WERI-Rb-1 (cell line): ENCODE results near the gene SLC6A3.

Experiments used
- DNase-seq: peaks from one replicate; pipeline ENCODE4 v3.0.0-alpha.2; 2020
- H3K27ac ChIP-seq: fragments of 250-450 bp; sonication (Bioruptor Pico); 2 replicates; pipeline ENCODE4 v1.5.1; 2020; ENCODE audit warnings: mild to moderate bottlenecking, moderate library complexity
- H3K27me3 ChIP-seq: fragments of 250-450 bp; sonication (Bioruptor Pico); 2 replicates; pipeline ENCODE4 v1.5.1; 2021; ENCODE audit warnings: mild to moderate bottlenecking, low read depth, moderate library complexity; ENCODE audit not compliant: insufficient read depth, severe bottlenecking
- H3K36me3 ChIP-seq: fragments of 250-450 bp; sonication (Bioruptor Pico); 2 replicates; pipeline ENCODE4 v1.5.1; 2020; ENCODE audit warnings: mild to moderate bottlenecking, moderate library complexity
- H3K4me3 ChIP-seq: 2 replicates; pipeline ENCODE4 v1.5.1; 2011; ENCODE audit warnings: low read depth, mild to moderate bottlenecking, control low read depth, low read length
- H3K9me3 ChIP-seq: fragments of 250-450 bp; sonication (Bioruptor Pico); 2 replicates; pipeline ENCODE4 v1.5.1; 2021; ENCODE audit warnings: mild to moderate bottlenecking, moderate library complexity; ENCODE audit not compliant: severe bottlenecking
- CTCF ChIP-seq: IDR thresholded peaks from 2 replicates; pipeline ENCODE4 v1.5.1; 2011; ENCODE audit warnings: low read depth, mild to moderate bottlenecking, control low read depth, inconsistent platforms, low read length

The SLC6A3 gene

GRCh38 chr5:1468629-1469527, 23.6 kb upstream of the SLC6A3 start:
- peak; percentile 37 for TF ChIP-seq CTCF
- no peak for DNase-seq
- peaks cover 83% of the 10 kb centered on the region for H3K36me3 ChIP-seq
- no peak overlapping the region for H3K4me3 ChIP-seq
- H3K9me3 ChIP-seq = no peaks in the 10 kb centered on the region
- no peak overlapping the region for H3K27ac ChIP-seq
- no peaks in the 10 kb centered on the region for H3K27me3 ChIP-seq

GRCh38 chr5:1468247-1468612, 23.0 kb upstream of the SLC6A3 start:
- no peak overlapping the region; the same call in 1 of the 2 replicates for H3K27ac ChIP-seq
- H3K4me3 ChIP-seq = no peak overlapping the region
- peak; percentile 98 for TF ChIP-seq CTCF
- peak; percentile 90 for DNase-seq
- no peaks in the 10 kb centered on the region for H3K27me3 ChIP-seq
- H3K9me3 ChIP-seq = no peaks in the 10 kb centered on the region
- H3K36me3 ChIP-seq = peaks cover 83% of the 10 kb centered on the region

- no peak for TF ChIP-seq CTCF
- no peak for DNase-seq
- Histone ChIP-seq H3K9me3 (no peaks in the 10 kb centered on the region), H3K36me3 (peaks cover 82% of the 10 kb centered on the region), H3K4me3 (no peak overlapping the region), H3K27ac (no peak overlapping the region; the same call in 1 of the 2 replicates), H3K27me3 (no peaks in the 10 kb centered on the region)
These were observed 22.4 kb upstream of the SLC6A3 start for GRCh38 chr5:1467341-1468246.

- H3K36me3 ChIP-seq = peaks cover 81% of the 10 kb centered on the region
- no peaks in the 10 kb centered on the region for H3K27me3 ChIP-seq
- no peak for DNase-seq
- no peak overlapping the region for H3K27ac ChIP-seq
- no peaks in the 10 kb centered on the region for H3K9me3 ChIP-seq
- no peak for TF ChIP-seq CTCF
- H3K4me3 ChIP-seq = no peak overlapping the region
These were observed 21.5 kb upstream of the SLC6A3 start for GRCh38 chr5:1466631-1467265.

GRCh38 chr5:1465966-1466471, 20.8 kb upstream of the SLC6A3 start:
- peaks cover 81% of the 10 kb centered on the region for H3K36me3 ChIP-seq
- H3K27me3 ChIP-seq = no peaks in the 10 kb centered on the region
- H3K4me3 ChIP-seq = no peak overlapping the region
- no peak overlapping the region for H3K27ac ChIP-seq
- no peaks in the 10 kb centered on the region for H3K9me3 ChIP-seq
- no peak for DNase-seq
- TF ChIP-seq CTCF = no peak
